CD14-positive monocyte (primary cell): Measurements from ENCODE around the gene PALM. TPM values are rescaled to one million over a fixed set of nuclear protein-coding genes. Genes with fewer than 3 reads are reported as not detected.

ENCODE experiments used
- DNase-seq, 3 donors: peaks; one replicate each; pipeline ENCODE4 v3.0.0-alpha.2; 2011 to 2022
- H2AFZ ChIP-seq: 2 replicates; pipeline ENCODE4 v1.6.0; 2012; ENCODE audit warnings: mild to moderate bottlenecking, low read depth, low read length, inconsistent platforms; ENCODE audit not compliant: insufficient read depth, poor library complexity, severe bottlenecking
- H3K27ac ChIP-seq, 2 donors: 1 replicate in 1 of 2; 2 replicates in 1 of 2; pipeline ENCODE4 v1.5.1; 2012 to 2013; ENCODE audit warnings: low read length in 2 of 2, control low read depth in 1 of 2, inconsistent platforms in 1 of 2, low read depth in 1 of 2, mild to moderate bottlenecking in 1 of 2
- H3K27me3 ChIP-seq, 2 donors: one replicate each; pipeline versions ENCODE4 v1.6.0 to v1.6.1; 2011 to 2013; ENCODE audit warnings: low read length in 2 of 2; ENCODE audit not compliant: control insufficient read depth in 2 of 2, insufficient read depth in 2 of 2
- H3K36me3 ChIP-seq, 2 donors: replicated peaks in 1 of 2; 1 replicate in 1 of 2; 2 replicates in 1 of 2; pipeline versions ENCODE4 v1.5.1 to v1.6.1; 2012 to 2013; ENCODE audit warnings: low read length in 2 of 2, control low read depth in 1 of 2, inconsistent platforms in 1 of 2, mild to moderate bottlenecking in 1 of 2; ENCODE audit not compliant: insufficient read depth in 2 of 2, control insufficient read depth in 1 of 2
- H3K4me1 ChIP-seq, 2 donors: 1 replicate in 1 of 2; 2 replicates in 1 of 2; pipeline versions ENCODE4 v1.5.1 to v1.6.1; 2012 to 2013; ENCODE audit warnings: low read length in 2 of 2, control low read depth in 1 of 2, inconsistent platforms in 1 of 2, mild to moderate bottlenecking in 1 of 2, moderate library complexity in 1 of 2; ENCODE audit not compliant: insufficient read depth in 2 of 2, control insufficient read depth in 1 of 2
- H3K4me2 ChIP-seq: replicated peaks from 2 replicates; pipeline ENCODE3; 2012; ENCODE audit warnings: low read length, moderate library complexity, mild to moderate bottlenecking; ENCODE audit not compliant: poor library complexity, severe bottlenecking; ENCODE audit errors: extremely low read depth
- H3K4me3 ChIP-seq, 3 experiments: fragments of 200-600 bp in 1 of 3; sonication (generic) in 1 of 3; replicated peaks in 1 of 3; 1 replicate in 2 of 3; 2 replicates in 1 of 3; pipeline ENCODE4 v1.5.1; 2011 to 2013; ENCODE audit warnings: low read length in 3 of 3, mild to moderate bottlenecking in 3 of 3, control low read depth in 2 of 3, low read depth in 2 of 3, inconsistent platforms in 1 of 3, moderate library complexity in 1 of 3
- H3K79me2 ChIP-seq: 2 replicates; pipeline ENCODE4 v1.6.0; 2012; ENCODE audit warnings: mild to moderate bottlenecking, control low read depth, inconsistent platforms, low read length, moderate library complexity; ENCODE audit not compliant: insufficient read depth
- H3K9ac ChIP-seq: 2 replicates; pipeline ENCODE4 v1.6.0; 2017; ENCODE audit warnings: low read length, mild to moderate bottlenecking; ENCODE audit not compliant: insufficient read depth, poor library complexity, severe bottlenecking
- H3K9me3 ChIP-seq, 2 donors: replicated peaks in 1 of 2; 1 replicate in 1 of 2; 2 replicates in 1 of 2; pipeline versions ENCODE4 v1.5.1 to v1.6.1; 2012 to 2013; ENCODE audit warnings: low read length in 2 of 2, control low read depth in 1 of 2; ENCODE audit not compliant: control insufficient read depth in 1 of 2, insufficient read depth in 1 of 2
- H4K20me1 ChIP-seq: 2 replicates; pipeline ENCODE4 v1.6.0; 2012; ENCODE audit warnings: mild to moderate bottlenecking, low read length, control low read depth, moderate library complexity; ENCODE audit not compliant: insufficient read depth
- H3K27ac Mint-ChIP-seq, 7 donors: one replicate each; pipeline ENCODE4 v1.8.0; 2020; ENCODE audit warnings: mild to moderate bottlenecking in 7 of 7, mixed read lengths in 7 of 7, moderate library complexity in 6 of 7, inconsistent platforms in 2 of 7
- H3K27me3 Mint-ChIP-seq, 3 donors: one replicate each; pipeline ENCODE4 v1.8.0; 2021 to 2022; ENCODE audit warnings: low read depth in 3 of 3, mild to moderate bottlenecking in 3 of 3, mixed read lengths in 3 of 3, moderate library complexity in 3 of 3, inconsistent platforms in 1 of 3
- H3K36me3 Mint-ChIP-seq, 2 donors: one replicate each; pipeline ENCODE4 v1.8.0; 2020; ENCODE audit warnings: mixed read lengths in 2 of 2, inconsistent platforms in 1 of 2, mild to moderate bottlenecking in 1 of 2
- H3K4me1 Mint-ChIP-seq: one replicate; pipeline ENCODE4 v1.8.0; 2020; ENCODE audit warnings: mild to moderate bottlenecking, mixed read lengths
- H3K4me3 Mint-ChIP-seq, 2 donors: one replicate each; pipeline ENCODE4 v1.8.0; 2020; ENCODE audit warnings: mild to moderate bottlenecking in 2 of 2, mixed read lengths in 2 of 2, moderate library complexity in 1 of 2
- H3K9me3 Mint-ChIP-seq, 7 donors: one replicate each; pipeline ENCODE4 v1.8.0; 2020 to 2022; ENCODE audit warnings: mixed read lengths in 7 of 7, mild to moderate bottlenecking in 6 of 7, moderate library complexity in 6 of 7, inconsistent platforms in 2 of 7
- WGBS: methylation state at CpG from one replicate; pipeline ENCODE4 v1.1.5; 2013; ENCODE audit warnings: missing lambda C conversion rate; ENCODE audit not compliant: insufficient coverage; 5-methylcytosine and 5-hydroxymethylcytosine counted together
- intact Hi-C, 2 donors: fragments of 100-400 bp; cut with micrococcal nuclease; formaldehyde crosslinking; loops; one replicate each; pipeline versions ENCODE4 v1.15.0 to v1.15.1; 2023
- polyA plus RNA-seq, 3 donors: library from polyadenylated mRNA; depleted of rRNA in 1 of 3; unstranded in 2 of 3; stranded (reverse) in 1 of 3; fragments of 300-500 nt in 2 of 3; fragments of >200 nt in 1 of 3; fragmentation: Illumina TruSeq in 2 of 3; gene quantifications; 1 replicate in 2 of 3; 2 replicates in 1 of 3; pipeline ENCODE4 v1.2.3, GENCODE V29; 2012 to 2021
- TF ChIP-seq, protein P1 (sequence below): fragments of 200-600 bp; IDR thresholded peaks from one replicate; pipeline ENCODE4 v1.8.0; 2022; ENCODE audit warnings: antibody characterized with exemption, mild to moderate bottlenecking

PALM gene
- polyA plus RNA-seq, 3 donors, result 0.23 TPM; not detected in 2

DNA sequence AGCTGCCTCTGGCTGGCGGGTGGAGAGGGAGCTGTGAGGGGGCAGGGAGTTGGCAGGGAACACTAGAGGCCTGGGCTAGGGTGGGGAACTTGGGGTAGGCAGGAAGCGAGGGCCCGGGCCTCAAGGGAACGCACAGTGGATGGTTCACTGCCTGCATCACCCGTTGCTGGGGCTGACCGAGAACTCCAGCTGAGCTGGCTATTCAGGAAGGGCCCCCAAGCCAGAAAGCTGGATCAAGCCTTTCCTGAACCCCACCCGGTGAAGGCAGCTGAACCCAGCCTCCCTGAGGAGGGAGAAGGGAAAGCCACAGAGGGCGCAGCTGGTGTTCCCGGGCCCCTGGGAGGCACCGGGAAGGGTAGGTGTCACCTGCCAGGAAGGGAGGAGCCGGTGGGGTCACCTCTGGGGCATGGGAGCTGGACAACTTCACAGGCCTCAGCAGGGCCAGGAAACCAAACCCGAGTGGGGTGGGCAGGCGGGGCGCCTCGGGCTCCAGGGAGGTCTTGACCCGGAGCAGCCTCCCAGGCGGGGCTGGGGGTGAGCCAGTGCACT is 13.9 kb downstream of the PALM start:
- no peak overlapping the region for H3K27ac ChIP-seq
- Mint-ChIP-seq H3K4me1 (peaks cover 6% of the 10 kb centered on the region), H3K36me3 (peaks cover 0 to 2% of the 10 kb centered on the region in 2 donors), H3K27me3 (peaks cover 18 to 50% (median 31%) of the 10 kb centered on the region in 3 donors), H3K9me3 (peaks cover 0 to 9% (median 0%) of the 10 kb centered on the region in 7 donors), H3K4me3 (no peak overlapping the region), H3K27ac (no peak overlapping the region)
- WGBS, result 31% methylated on average over 16 of the region's 17 CpGs
- H2AFZ ChIP-seq, result no peak overlapping the region
- H3K9ac ChIP-seq, result no peak overlapping the region
- no peak overlapping the region for H3K4me2 ChIP-seq
- no peak overlapping the region for H3K4me3 ChIP-seq
- H4K20me1 ChIP-seq, result no peaks in the 10 kb centered on the region
- TF ChIP-seq, protein P1, sequence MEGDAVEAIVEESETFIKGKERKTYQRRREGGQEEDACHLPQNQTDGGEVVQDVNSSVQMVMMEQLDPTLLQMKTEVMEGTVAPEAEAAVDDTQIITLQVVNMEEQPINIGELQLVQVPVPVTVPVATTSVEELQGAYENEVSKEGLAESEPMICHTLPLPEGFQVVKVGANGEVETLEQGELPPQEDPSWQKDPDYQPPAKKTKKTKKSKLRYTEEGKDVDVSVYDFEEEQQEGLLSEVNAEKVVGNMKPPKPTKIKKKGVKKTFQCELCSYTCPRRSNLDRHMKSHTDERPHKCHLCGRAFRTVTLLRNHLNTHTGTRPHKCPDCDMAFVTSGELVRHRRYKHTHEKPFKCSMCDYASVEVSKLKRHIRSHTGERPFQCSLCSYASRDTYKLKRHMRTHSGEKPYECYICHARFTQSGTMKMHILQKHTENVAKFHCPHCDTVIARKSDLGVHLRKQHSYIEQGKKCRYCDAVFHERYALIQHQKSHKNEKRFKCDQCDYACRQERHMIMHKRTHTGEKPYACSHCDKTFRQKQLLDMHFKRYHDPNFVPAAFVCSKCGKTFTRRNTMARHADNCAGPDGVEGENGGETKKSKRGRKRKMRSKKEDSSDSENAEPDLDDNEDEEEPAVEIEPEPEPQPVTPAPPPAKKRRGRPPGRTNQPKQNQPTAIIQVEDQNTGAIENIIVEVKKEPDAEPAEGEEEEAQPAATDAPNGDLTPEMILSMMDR, result no peak
- no peaks in the 10 kb centered on the region for H3K36me3 ChIP-seq
- no peaks in the 10 kb centered on the region for H3K9me3 ChIP-seq
- peaks cover 7 to 22% of the 10 kb centered on the region in 2 donors for H3K27me3 ChIP-seq
- H3K4me1 ChIP-seq, result peaks cover 10 to 17% of the 10 kb centered on the region in 2 donors
- no peak for DNase-seq
- intact Hi-C loops, result no loop called here
- no peaks in the 10 kb centered on the region for H3K79me2 ChIP-seq

DNA sequence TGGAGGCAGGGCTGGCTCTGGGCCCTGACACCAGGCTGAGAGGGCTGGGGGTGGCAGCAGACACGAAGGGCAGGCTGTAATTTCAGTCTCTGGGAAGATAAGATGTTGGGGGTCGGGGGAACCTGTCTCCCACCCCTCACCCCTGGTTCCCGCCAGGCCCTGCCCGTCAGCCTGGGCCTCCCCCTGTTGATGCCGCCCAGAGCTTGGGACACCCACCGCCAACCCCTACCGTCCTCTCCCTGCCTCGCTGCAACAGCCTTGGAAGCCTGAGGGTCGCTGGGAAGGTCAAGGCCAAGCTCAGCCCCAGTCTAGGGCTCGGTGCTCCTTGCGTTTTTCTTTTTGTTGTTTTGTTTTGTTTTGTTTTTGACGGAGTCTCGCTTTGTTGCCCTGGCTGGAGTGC is 14.5 kb downstream of the PALM start:
- no peaks in the 10 kb centered on the region for H3K9me3 ChIP-seq
- no peaks in the 10 kb centered on the region for H3K36me3 ChIP-seq
- WGBS, result 100% methylated on average over 2 of the region's 13 CpGs
- peaks cover 18 to 55% (median 31%) of the 10 kb centered on the region in 3 donors for H3K27me3 Mint-ChIP-seq
- H2AFZ ChIP-seq, result no peak overlapping the region
- TF ChIP-seq, protein P1, result no peak
- no peak overlapping the region for H3K4me3 Mint-ChIP-seq
- H3K27ac Mint-ChIP-seq, result no peak overlapping the region
- peaks cover 8% of the 10 kb centered on the region for H3K4me1 Mint-ChIP-seq
- H3K36me3 Mint-ChIP-seq, result peaks cover 0 to 2% of the 10 kb centered on the region in 2 donors
- H3K9me3 Mint-ChIP-seq, result peaks cover 0 to 9% (median 0%) of the 10 kb centered on the region in 7 donors
- H3K27me3 ChIP-seq, result peaks cover 7 to 22% of the 10 kb centered on the region in 2 donors
- intact Hi-C loops, result no loop called here
- no peak overlapping the region for H3K9ac ChIP-seq
- no peak overlapping the region for H3K27ac ChIP-seq
- H4K20me1 ChIP-seq, result no peaks in the 10 kb centered on the region
- no peak overlapping the region for H3K4me2 ChIP-seq
- H3K4me1 ChIP-seq, result peaks cover 10 to 16% of the 10 kb centered on the region in 2 donors
- H3K4me3 ChIP-seq, result no peak overlapping the region
- no peaks in the 10 kb centered on the region for H3K79me2 ChIP-seq
- no peak for DNase-seq
